ENCODE results near the gene STPG1.

GRCh38 chr1:24322470-24323177, 91.0 kb downstream of the STPG1 start:
- TF ChIP-seq POLR2A (IDR thresholded peaks at IDR 0.05) (no peak), CTCF (IDR thresholded peaks at IDR 0.05) (no peak)
